Ammon's horn (tissue), 1 donor: ENCODE measurements around the gene ANGPTL8.

Experiments
- DNase-seq: peaks from one replicate; pipeline ENCODE4 v3.0.0-alpha.2; 2016; ENCODE audit warnings: low spot score

ANGPTL8 gene

DNA sequence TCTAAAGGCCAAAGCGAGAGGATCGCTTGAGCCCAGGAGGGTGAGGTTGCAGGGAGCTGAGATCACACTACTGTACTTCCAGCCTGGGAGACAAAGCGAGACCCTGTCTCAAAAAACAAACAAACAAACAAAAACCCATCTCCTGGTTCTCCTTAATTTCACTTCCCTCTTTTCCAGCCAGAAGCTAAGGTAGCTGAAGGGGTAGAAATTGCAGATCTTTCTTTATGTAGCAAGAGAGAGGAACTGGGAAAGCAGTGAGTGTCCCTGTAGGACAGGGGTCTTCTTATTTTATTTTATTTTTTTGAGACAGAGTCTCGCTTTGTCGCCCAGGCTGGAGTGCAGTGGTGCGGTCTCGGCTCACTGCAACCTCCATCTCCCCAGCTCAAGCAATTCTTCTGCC, 52.0 kb downstream of the ANGPTL8 start:
- no peak for DNase-seq
